HG03108 (cell line): Measurements from ENCODE around the gene PHACTR1.

Source experiments
- ATAC-seq: cut with Tn5 transposase; IDR thresholded peaks from one replicate; pipeline ENCODE4 v1.9.1; 2021; ENCODE audit warnings: moderate library complexity; ENCODE audit not compliant: unreplicated experiment

The PHACTR1 gene

GRCh38 chr6:12974551-12974950 lies 258.0 kb downstream of the PHACTR1 start:
- ATAC-seq = no peak

- ATAC-seq = no peak
Measured at GRCh38 chr6:12976366-12976765, 259.8 kb downstream of the PHACTR1 start.

GRCh38 chr6:12977206-12977605 lies 260.6 kb downstream of the PHACTR1 start:
- ATAC-seq = no peak

GRCh38 chr6:12977806-12978205 lies 261.2 kb downstream of the PHACTR1 start:
- ATAC-seq = no peak

- ATAC-seq = no peak
Measured at GRCh38 chr6:12980741-12981140, 264.2 kb downstream of the PHACTR1 start.

GRCh38 chr6:12984776-12985175 lies 268.2 kb downstream of the PHACTR1 start:
- ATAC-seq = no peak

- no peak for ATAC-seq
Measured at GRCh38 chr6:12987783-12988182, 271.2 kb downstream of the PHACTR1 start.

GRCh38 chr6:12990162-12990561 lies 273.6 kb downstream of the PHACTR1 start:
- ATAC-seq = no peak

- no peak for ATAC-seq
Measured at GRCh38 chr6:12991435-12991834, 274.9 kb downstream of the PHACTR1 start.

- no peak for ATAC-seq
Measured at GRCh38 chr6:12992770-12993169, 276.2 kb downstream of the PHACTR1 start.

GRCh38 chr6:12993283-12993898 lies 276.8 kb downstream of the PHACTR1 start:
- no peak for ATAC-seq

- no peak for ATAC-seq
Measured at GRCh38 chr6:12995419-12995818, 278.9 kb downstream of the PHACTR1 start.

- no peak for ATAC-seq
Measured at GRCh38 chr6:13000537-13000936, 284.0 kb downstream of the PHACTR1 start.

- no peak for ATAC-seq
Measured at GRCh38 chr6:13001927-13002326, 285.4 kb downstream of the PHACTR1 start.

- no peak for ATAC-seq
Measured at GRCh38 chr6:13004601-13005000, 288.0 kb downstream of the PHACTR1 start.

- no peak for ATAC-seq
Measured at GRCh38 chr6:13005994-13006393, 289.4 kb downstream of the PHACTR1 start.

- ATAC-seq = no peak
Measured at GRCh38 chr6:13006578-13007300, 290.2 kb downstream of the PHACTR1 start.

GRCh38 chr6:13007744-13008143 lies 291.2 kb downstream of the PHACTR1 start:
- no peak for ATAC-seq

- ATAC-seq = no peak
Measured at GRCh38 chr6:13009031-13009430, 292.5 kb downstream of the PHACTR1 start.

GRCh38 chr6:13009461-13009860 lies 292.9 kb downstream of the PHACTR1 start:
- ATAC-seq = no peak

- no peak for ATAC-seq
Measured at GRCh38 chr6:13011612-13012146, 295.1 kb downstream of the PHACTR1 start.

- ATAC-seq = no peak
Measured at GRCh38 chr6:13012296-13012695, 295.7 kb downstream of the PHACTR1 start.
